HG02973 (cell line): ENCODE results near the gene CNIH2.
"Not testable (repeated sequence)": the region's sequence is repeated elsewhere in the genome, so short reads cannot be mapped to it uniquely, and the experiment has no call there.

Experiments
- ATAC-seq: cut with Tn5 transposase; IDR thresholded peaks from one replicate; pipeline ENCODE4 v1.9.1; 2021; ENCODE audit warnings: moderate library complexity; ENCODE audit not compliant: unreplicated experiment

The CNIH2 gene

GRCh38 chr11:66277471-66278362 lies at the start of gene CNIH2:
TSS of gene CNIH2 (plus strand) at chr11:66278175. CDS start at chr11:66278457, 282 bp downstream.
- ATAC-seq = no peak

- ATAC-seq = no peak
Observed at GRCh38 chr11:66228521-66228920, 49.5 kb upstream of the CNIH2 start.

GRCh38 chr11:66230156-66230555 lies 47.8 kb upstream of the CNIH2 start:
- no peak for ATAC-seq

GRCh38 chr11:66230978-66231377 lies 47.0 kb upstream of the CNIH2 start:
- ATAC-seq = no peak

GRCh38 chr11:66231561-66231960 lies 46.4 kb upstream of the CNIH2 start:
- ATAC-seq = no peak

- ATAC-seq = no peak
Observed at GRCh38 chr11:66232769-66233168, 45.2 kb upstream of the CNIH2 start.

- no peak for ATAC-seq
Observed at GRCh38 chr11:66233301-66233700, 44.7 kb upstream of the CNIH2 start.

- ATAC-seq = no peak
Observed at GRCh38 chr11:66235141-66235540, 42.8 kb upstream of the CNIH2 start.

- ATAC-seq = no peak
Observed at GRCh38 chr11:66237867-66238266, 40.1 kb upstream of the CNIH2 start.

- no peak for ATAC-seq
Observed at GRCh38 chr11:66238786-66239413, 39.1 kb upstream of the CNIH2 start.

GRCh38 chr11:66239511-66239910 lies 38.5 kb upstream of the CNIH2 start:
- ATAC-seq = no peak

- ATAC-seq = no peak
Observed at GRCh38 chr11:66239998-66240780, 37.8 kb upstream of the CNIH2 start.

- ATAC-seq = no peak
Observed at GRCh38 chr11:66240781-66241136, 37.2 kb upstream of the CNIH2 start.

- ATAC-seq = no peak
Observed at GRCh38 chr11:66242095-66242765, 35.7 kb upstream of the CNIH2 start.

- ATAC-seq = no peak
Observed at GRCh38 chr11:66243782-66244535, 34.0 kb upstream of the CNIH2 start.

GRCh38 chr11:66247295-66247694 lies 30.7 kb upstream of the CNIH2 start:
- ATAC-seq = no peak

GRCh38 chr11:66247801-66248200 lies 30.2 kb upstream of the CNIH2 start:
- ATAC-seq = no peak

GRCh38 chr11:66248903-66249302 lies 29.1 kb upstream of the CNIH2 start:
- no peak for ATAC-seq

GRCh38 chr11:66251809-66252208 lies 26.2 kb upstream of the CNIH2 start:
- ATAC-seq = no peak

GRCh38 chr11:66253081-66253480 lies 24.9 kb upstream of the CNIH2 start:
- ATAC-seq = not testable (repeated sequence)
